Mucosa of stomach (tissue), 1 donor: ENCODE data around the gene CCL23.

ENCODE experiments used
- H3K27me3 ChIP-seq: one replicate; pipeline ENCODE4 v1.7.0; 2013; ENCODE audit warnings: mild to moderate bottlenecking, low read length; ENCODE audit not compliant: control insufficient read depth, insufficient read depth
- H3K36me3 ChIP-seq: one replicate; pipeline ENCODE4 v1.7.0; 2013; ENCODE audit warnings: low read length; ENCODE audit not compliant: control insufficient read depth, insufficient read depth
- H3K4me1 ChIP-seq: one replicate; pipeline ENCODE4 v1.7.0; 2013; ENCODE audit warnings: mild to moderate bottlenecking, low read length; ENCODE audit not compliant: control insufficient read depth, insufficient read depth
- H3K4me3 ChIP-seq: one replicate; pipeline ENCODE4 v1.7.0; 2013; ENCODE audit warnings: low read length
- H3K9ac ChIP-seq: one replicate; pipeline ENCODE4 v1.7.0; 2013; ENCODE audit warnings: mild to moderate bottlenecking, low read length, moderate library complexity
- H3K9me3 ChIP-seq: one replicate; pipeline ENCODE4 v1.7.0; 2013; ENCODE audit warnings: mild to moderate bottlenecking, low read length, moderate library complexity; ENCODE audit not compliant: control insufficient read depth
- donor health status: Pancreatic carcinoma.

Gene CCL23

GRCh38 chr17:35978346-35978745 lies 39.4 kb downstream of the CCL23 start:
- Histone ChIP-seq H3K9me3 (no peaks in the 10 kb centered on the region), H3K36me3 (no peaks in the 10 kb centered on the region), H3K27me3 (no peaks in the 10 kb centered on the region), H3K4me3 (no peak overlapping the region), H3K9ac (no peak overlapping the region), H3K4me1 (peaks cover 7% of the 10 kb centered on the region)

GRCh38 chr17:35977509-35977908 lies 40.3 kb downstream of the CCL23 start:
- no peak overlapping the region for H3K9ac ChIP-seq

GRCh38 chr17:35973333-35974260 lies 44.2 kb downstream of the CCL23 start:
- Histone ChIP-seq H3K4me1 (peaks cover 8% of the 10 kb centered on the region), H3K4me3 (no peak overlapping the region), H3K9ac (no peak overlapping the region), H3K27me3 (no peaks in the 10 kb centered on the region), H3K9me3 (no peaks in the 10 kb centered on the region), H3K36me3 (no peaks in the 10 kb centered on the region)

More at GRCh38 chr17:35977509-35977908, 40.3 kb downstream of the CCL23 start:
- Histone ChIP-seq H3K36me3 (no peaks in the 10 kb centered on the region), H3K4me3 (no peak overlapping the region), H3K9me3 (no peaks in the 10 kb centered on the region), H3K4me1 (peaks cover 8% of the 10 kb centered on the region), H3K27me3 (no peaks in the 10 kb centered on the region)

- H3K4me3 ChIP-seq, result no peak overlapping the region
- no peaks in the 10 kb centered on the region for H3K36me3 ChIP-seq
- no peaks in the 10 kb centered on the region for H3K9me3 ChIP-seq
- no peaks in the 10 kb centered on the region for H3K27me3 ChIP-seq
- peaks cover 8% of the 10 kb centered on the region for H3K4me1 ChIP-seq
- no peak overlapping the region for H3K9ac ChIP-seq
Measured at GRCh38 chr17:35972945-35973332, 44.8 kb downstream of the CCL23 start.

- no peak overlapping the region for H3K4me3 ChIP-seq
- no peaks in the 10 kb centered on the region for H3K27me3 ChIP-seq
- H3K4me1 ChIP-seq, result peaks cover 8% of the 10 kb centered on the region
- no peaks in the 10 kb centered on the region for H3K9me3 ChIP-seq
- H3K9ac ChIP-seq, result no peak overlapping the region
- no peaks in the 10 kb centered on the region for H3K36me3 ChIP-seq
Measured at GRCh38 chr17:35972535-35972934, 45.2 kb downstream of the CCL23 start.

- no peaks in the 10 kb centered on the region for H3K9me3 ChIP-seq
Measured at GRCh38 chr17:35972066-35972465, 45.7 kb downstream of the CCL23 start.

GRCh38 chr17:35969558-35970380 lies 48.0 kb downstream of the CCL23 start:
- Histone ChIP-seq H3K4me1 (peaks cover 8% of the 10 kb centered on the region), H3K27me3 (no peaks in the 10 kb centered on the region), H3K4me3 (no peak overlapping the region), H3K9ac (no peak overlapping the region), H3K9me3 (no peaks in the 10 kb centered on the region), H3K36me3 (no peaks in the 10 kb centered on the region)

More at GRCh38 chr17:35972066-35972465, 45.7 kb downstream of the CCL23 start:
- Histone ChIP-seq H3K4me1 (peaks cover 8% of the 10 kb centered on the region), H3K36me3 (no peaks in the 10 kb centered on the region), H3K27me3 (no peaks in the 10 kb centered on the region), H3K9ac (no peak overlapping the region), H3K4me3 (no peak overlapping the region)

- Histone ChIP-seq H3K36me3 (no peaks in the 10 kb centered on the region), H3K9me3 (no peaks in the 10 kb centered on the region)
Measured at GRCh38 chr17:35968520-35969054, 49.2 kb downstream of the CCL23 start.

GRCh38 chr17:35965272-35965671 lies 52.5 kb downstream of the CCL23 start:
- Histone ChIP-seq H3K4me1 (no peaks in the 10 kb centered on the region), H3K9me3 (no peaks in the 10 kb centered on the region), H3K4me3 (no peak overlapping the region), H3K27me3 (no peaks in the 10 kb centered on the region), H3K9ac (no peak overlapping the region), H3K36me3 (no peaks in the 10 kb centered on the region)

More at GRCh38 chr17:35968520-35969054, 49.2 kb downstream of the CCL23 start:
- H3K27me3 ChIP-seq, result no peaks in the 10 kb centered on the region
- no peak overlapping the region for H3K9ac ChIP-seq
- H3K4me1 ChIP-seq, result peaks cover 4% of the 10 kb centered on the region
- H3K4me3 ChIP-seq, result no peak overlapping the region

GRCh38 chr17:35963663-35964062 lies 54.1 kb downstream of the CCL23 start:
- H3K36me3 ChIP-seq, result no peaks in the 10 kb centered on the region
- H3K4me3 ChIP-seq, result no peak overlapping the region
- H3K9me3 ChIP-seq, result no peaks in the 10 kb centered on the region
- no peaks in the 10 kb centered on the region for H3K27me3 ChIP-seq
- H3K4me1 ChIP-seq, result no peaks in the 10 kb centered on the region
- H3K9ac ChIP-seq, result no peak overlapping the region
